ENCODE measurements around the gene TRIM72. TPM values are rescaled to one million over a fixed set of nuclear protein-coding genes. Genes with fewer than 3 reads are reported as not detected.
A peak's percentile ranks its signal among the peaks of the same experiment; 100 is the strongest.

TRIM72 gene
- total and polyA plus RNA-seq, 9 of the 15 experiments (the other 6 are each of a cell fraction or from before 2014, with no cell fraction given): under 0.01 TPM; not detected in 8

DNA sequence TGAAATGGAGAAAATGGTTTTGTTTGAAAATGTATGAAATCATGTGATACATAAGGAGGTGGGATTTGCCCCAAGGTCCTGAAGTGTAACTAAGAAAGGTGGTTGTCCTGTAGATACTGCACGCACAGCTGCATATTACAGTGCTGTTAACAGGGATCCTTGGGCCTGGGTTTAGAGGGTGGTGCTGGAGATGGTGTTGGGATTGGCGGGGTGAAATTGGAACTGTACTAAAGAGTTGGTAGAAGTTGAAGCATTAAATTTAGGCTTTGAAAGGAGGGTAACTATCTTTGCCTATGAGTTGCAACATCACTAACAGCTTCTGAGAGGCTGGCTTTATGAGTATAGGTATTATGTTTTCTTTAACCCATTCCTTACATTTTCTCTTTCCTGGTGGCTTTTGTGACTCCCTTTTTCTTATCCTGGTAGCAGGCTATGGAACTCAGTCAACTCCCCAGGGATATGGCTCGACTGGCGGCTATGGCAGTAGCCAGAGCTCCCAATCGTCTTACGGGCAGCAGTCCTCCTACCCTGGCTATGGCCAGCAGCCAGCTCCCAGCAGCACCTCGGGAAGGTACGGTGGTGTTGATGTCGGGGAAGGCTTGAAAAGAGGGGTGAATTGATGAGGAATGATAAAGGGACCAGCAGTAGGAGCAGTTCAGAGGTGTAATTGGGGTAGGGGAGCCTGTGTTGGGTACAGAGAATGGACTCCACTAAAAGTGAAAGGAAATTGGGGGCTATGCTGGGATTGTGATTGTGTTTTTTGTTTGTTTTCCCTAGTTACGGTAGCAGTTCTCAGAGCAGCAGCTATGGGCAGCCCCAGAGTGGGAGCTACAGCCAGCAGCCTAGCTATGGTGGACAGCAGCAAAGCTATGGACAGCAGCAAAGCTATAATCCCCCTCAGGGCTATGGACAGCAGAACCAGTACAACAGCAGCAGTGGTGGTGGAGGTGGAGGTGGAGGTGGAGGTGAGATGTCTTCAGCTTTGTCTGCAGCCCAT lies 30.2 kb upstream of the TRIM72 start:
- FAIRE-seq: no peak
- WGBS (ENCODE audit: insufficient coverage, low coverage, missing lambda C conversion rate): 92% methylated on average over 10 of the region's 10 CpGs

More for the DNA sequence above, 30.2 kb upstream of the TRIM72 start:
- Histone ChIP-seq H4K20me1 (replicated peaks; ENCODE audit: control insufficient read depth, insufficient read depth, low read length) (peaks cover 49% of the 10 kb centered on the region), H3K27ac (ENCODE audit: extremely low read depth, low read depth, low read length) (peak overlapping the region; percentile 33; the same call in 1 of the 3 replicates), H3K9ac (ENCODE audit: insufficient read depth in 1 of 2, low read depth in 2 of 2, low read length in 2 of 2) (peak overlapping the region; percentile 8 to 61; a peak in 2 of 4 replicates), H3K9me1 (ENCODE audit: control insufficient read depth, insufficient read depth, low read length) (peaks cover 8% of the 10 kb centered on the region), H3K4me1 (replicated peaks in 1 of 2; ENCODE audit: control insufficient read depth in 2 of 2, insufficient read depth in 2 of 2, low read length in 2 of 2) (peaks cover 18 to 22% of the 10 kb centered on the region in 2 experiments), H3K9me3 (replicated peaks; ENCODE audit: control insufficient read depth, insufficient read depth, low read depth, low read length) (no peaks in the 10 kb centered on the region), H3K4me2 (ENCODE audit: insufficient read depth, low read length) (peak overlapping the region; percentile 87; the same call in 1 of the 2 replicates), H2AFZ (ENCODE audit: low read depth, low read length) (no peak overlapping the region), H3K79me2 (ENCODE audit: control insufficient read depth, insufficient read depth, low read length) (peaks cover 95% of the 10 kb centered on the region), H3K4me3 (peak overlapping the region; percentile 81; the same call in 1 of the 2 replicates), H3K27me3 (ENCODE audit: control insufficient read depth in 2 of 2, insufficient read depth in 2 of 2, low read length in 2 of 2) (no peaks in the 10 kb centered on the region; a peak in 1 of 5 replicates), H3K36me3 (ENCODE audit: control insufficient read depth, insufficient read depth, low read length) (peaks cover 76% of the 10 kb centered on the region)
- TF ChIP-seq POLR2A (conservative IDR thresholded peaks at IDR 0.05) (peak; percentile 42; the same call in 1 of the 2 replicates), STAT5A (IDR thresholded peaks at IDR 0.05; ENCODE audit: borderline replicate concordance, low read length) (no peak), AFF4 (CRISPR knock-in tag; IDR thresholded peaks at IDR 0.05) (0 out of 2 replicates have a peak, but pooled peaks have one; percentile 40), KAT7 (CRISPR knock-in tag; IDR thresholded peaks at IDR 0.05; ENCODE audit: borderline replicate concordance) (peak; percentile 69; the same call in 1 of the 2 replicates), FOXA3 (CRISPR knock-in tag; conservative IDR thresholded peaks at IDR 0.05 in 1 of 2, IDR thresholded peaks at IDR 0.05 in 1 of 2) (0 out of 4 replicates have a peak, but pooled peaks of 1 of the 2 experiments have one; percentile 18), FIP1L1 (IDR thresholded peaks at IDR 0.05; ENCODE audit: low read depth, low read length, poor library complexity, severe bottlenecking) (no peak), ZNF316 (IDR thresholded peaks at IDR 0.05) (no peak), ZNF253 (CRISPR knock-in tag; conservative IDR thresholded peaks at IDR 0.05) (no peak), CREM (IDR thresholded peaks at IDR 0.05; ENCODE audit: low read depth) (no peak), MTA1 (IDR thresholded peaks at IDR 0.05; ENCODE audit: borderline replicate concordance) (no peak)
- intact Hi-C loops (cut with micrococcal nuclease): loop anchor here (10.0 kb wide), 1 partner anchor 261 kb away; the partner anchor contains the start of gene ZNF843
- BruUV-seq (replicated peaks): no TSS peak
- ATAC-seq: no peak
- POLR2A ChIA-PET: interaction anchor here (0.6 to 3.5 kb wide), 10 partner anchors 11 to 230 kb away, joined by 3 to 31 read pairs (median 4); no protein-coding TSS in a partner anchor
- CTCF ChIA-PET (ENCODE audit: low intra/inter-chr PET ratio): no interaction called here
- in situ Hi-C loops (cut with MboI): no loop called here
- peak in 1 of 4 experiments; percentile 24 for DNase-seq (ENCODE audit: extremely low read depth in 1 of 4, low spot score in 3 of 4)

All from K562 (cell line).